ENCODE results near the gene FGF14.

FGF14 gene

GRCh38 chr13:101939370-101939769 is 462.5 kb downstream of the FGF14 start:
- TF ChIP-seq CTCF (IDR thresholded peaks at IDR 0.05; ENCODE audit: low read depth, low read length): no peak
- DNase-seq (ENCODE audit: extremely low read depth, low read depth): no peak

GRCh38 chr13:101935828-101936227 is 466.0 kb downstream of the FGF14 start:
- no peak for TF ChIP-seq CTCF (IDR thresholded peaks at IDR 0.05; ENCODE audit: low read depth, low read length)
- no peak for DNase-seq (ENCODE audit: extremely low read depth, low read depth)

- no peak for DNase-seq (ENCODE audit: extremely low read depth, low read depth)
- no peak for TF ChIP-seq CTCF (IDR thresholded peaks at IDR 0.05; ENCODE audit: low read depth, low read length)
Observed at GRCh38 chr13:101931186-101931585, 470.7 kb downstream of the FGF14 start.

GRCh38 chr13:101930331-101930730 is 471.5 kb downstream of the FGF14 start:
- TF ChIP-seq CTCF (IDR thresholded peaks at IDR 0.05; ENCODE audit: low read depth, low read length): no peak
- DNase-seq (ENCODE audit: extremely low read depth, low read depth): no peak

GRCh38 chr13:101925731-101926130 is 476.1 kb downstream of the FGF14 start:
- no peak for DNase-seq (ENCODE audit: extremely low read depth, low read depth)
- no peak for TF ChIP-seq CTCF (IDR thresholded peaks at IDR 0.05; ENCODE audit: low read depth, low read length)

- DNase-seq (ENCODE audit: extremely low read depth, low read depth): no peak
- no peak for TF ChIP-seq CTCF (IDR thresholded peaks at IDR 0.05; ENCODE audit: low read depth, low read length)
Observed at GRCh38 chr13:101919541-101920181, 482.2 kb downstream of the FGF14 start.

GRCh38 chr13:101917833-101918661 is 483.8 kb downstream of the FGF14 start:
- TF ChIP-seq CTCF (IDR thresholded peaks at IDR 0.05; ENCODE audit: low read depth, low read length): no peak
- no peak for DNase-seq (ENCODE audit: extremely low read depth, low read depth)
